Activated T-cell treated with anti-CD3 and anti-CD28 coated beads, Interleukin-2, amount 50 U/mL, for 4 hours (primary cell): ENCODE results near the gene NPAS1. TPM values are rescaled to one million over a fixed set of nuclear protein-coding genes. Genes with fewer than 3 reads are reported as not detected.
"Not testable (repeated sequence)": the region's sequence is repeated elsewhere in the genome, so short reads cannot be mapped to it uniquely, and the experiment has no call there.

Experiments used
- ATAC-seq, 2 donors: fragments of 200-7000 bp; cut with Tn5 transposase; one replicate each; pipeline ENCODE4 v1.10.0; 2021
- DNase-seq: peaks from one replicate; pipeline ENCODE4 v3.0.0-alpha.2; 2020
- H3K27me3 Mint-ChIP-seq: one replicate; pipeline ENCODE4 v1.8.0; 2021; ENCODE audit warnings: low read depth, mixed read lengths
- H3K36me3 Mint-ChIP-seq: one replicate; pipeline ENCODE4 v1.8.0; 2022; ENCODE audit warnings: mixed read lengths; ENCODE audit not compliant: insufficient read depth
- H3K4me1 Mint-ChIP-seq: one replicate; pipeline ENCODE4 v1.8.0; 2021; ENCODE audit warnings: low read depth, mixed read lengths
- H3K4me3 Mint-ChIP-seq: one replicate; pipeline ENCODE4 v1.8.0; 2021; ENCODE audit warnings: mild to moderate bottlenecking, moderate library complexity, mixed read lengths
- H3K9me3 Mint-ChIP-seq: one replicate; pipeline ENCODE4 v1.8.0; 2021; ENCODE audit warnings: mixed read lengths
- total RNA-seq, 3 donors: library from RNA; stranded (reverse); gene quantifications; one replicate each; pipeline ENCODE4 v1.2.1, GENCODE V29; 2021

NPAS1 gene
- total RNA-seq, 3 donors from 2014 or later: 0.14 TPM; not detected in 2

GRCh38 chr19:47037766-47038165 lies 18.1 kb downstream of the NPAS1 start:
- H3K36me3 Mint-ChIP-seq: no peaks in the 10 kb centered on the region
- H3K9me3 Mint-ChIP-seq: no peaks in the 10 kb centered on the region
- no peak for ATAC-seq
- no peak overlapping the region for H3K4me3 Mint-ChIP-seq
- peaks cover 18% of the 10 kb centered on the region for H3K4me1 Mint-ChIP-seq
- peaks cover 3% of the 10 kb centered on the region for H3K27me3 Mint-ChIP-seq
- DNase-seq: no peak

GRCh38 chr19:47039239-47039874 lies 19.7 kb downstream of the NPAS1 start:
- Mint-ChIP-seq H3K4me3 (no peak overlapping the region), H3K27me3 (no peaks in the 10 kb centered on the region), H3K36me3 (no peaks in the 10 kb centered on the region), H3K4me1 (peaks cover 17% of the 10 kb centered on the region), H3K9me3 (no peaks in the 10 kb centered on the region)
- no peak for DNase-seq
- no peak for ATAC-seq

GRCh38 chr19:47040869-47041268 lies 21.2 kb downstream of the NPAS1 start:
- ATAC-seq: no peak

GRCh38 chr19:47044946-47045866 lies 25.6 kb downstream of the NPAS1 start:
- H3K27me3 Mint-ChIP-seq: no peaks in the 10 kb centered on the region
- DNase-seq (no peak), ATAC-seq (no peak)
- H3K36me3 Mint-ChIP-seq: no peaks in the 10 kb centered on the region
- H3K9me3 Mint-ChIP-seq: no peaks in the 10 kb centered on the region
- H3K4me3 Mint-ChIP-seq: no peak overlapping the region
- peaks cover 13% of the 10 kb centered on the region for H3K4me1 Mint-ChIP-seq

More at GRCh38 chr19:47040869-47041268, 21.2 kb downstream of the NPAS1 start:
- no peaks in the 10 kb centered on the region for H3K9me3 Mint-ChIP-seq
- DNase-seq: no peak
- H3K4me3 Mint-ChIP-seq: no peak overlapping the region
- peaks cover 7% of the 10 kb centered on the region for H3K4me1 Mint-ChIP-seq
- H3K36me3 Mint-ChIP-seq: no peaks in the 10 kb centered on the region
- no peaks in the 10 kb centered on the region for H3K27me3 Mint-ChIP-seq

- DNase-seq: no peak
- Mint-ChIP-seq H3K9me3 (no peaks in the 10 kb centered on the region), H3K4me1 (peaks cover 13% of the 10 kb centered on the region), H3K36me3 (no peaks in the 10 kb centered on the region), H3K4me3 (no peak overlapping the region), H3K27me3 (no peaks in the 10 kb centered on the region)
- ATAC-seq: no peak
Measured at GRCh38 chr19:47045867-47046470, 26.3 kb downstream of the NPAS1 start.

GRCh38 chr19:47047272-47047762 lies 27.7 kb downstream of the NPAS1 start:
- no peak for DNase-seq
- Mint-ChIP-seq H3K4me1 (peaks cover 13% of the 10 kb centered on the region), H3K27me3 (no peaks in the 10 kb centered on the region), H3K4me3 (peak overlapping the region; percentile 97), H3K9me3 (no peaks in the 10 kb centered on the region), H3K36me3 (no peaks in the 10 kb centered on the region)
- no peak for ATAC-seq

GRCh38 chr19:47047763-47048405 lies 28.2 kb downstream of the NPAS1 start:
- peak overlapping the region; percentile 97 for H3K4me3 Mint-ChIP-seq
- H3K36me3 Mint-ChIP-seq: no peaks in the 10 kb centered on the region
- ATAC-seq (peak; percentile 52 to 58), DNase-seq (peak; percentile 39)
- H3K27me3 Mint-ChIP-seq: no peaks in the 10 kb centered on the region
- H3K9me3 Mint-ChIP-seq: no peaks in the 10 kb centered on the region
- H3K4me1 Mint-ChIP-seq: peaks cover 13% of the 10 kb centered on the region

GRCh38 chr19:47049307-47049700 lies 29.7 kb downstream of the NPAS1 start:
- H3K4me1 Mint-ChIP-seq: peaks cover 13% of the 10 kb centered on the region
- no peaks in the 10 kb centered on the region for H3K36me3 Mint-ChIP-seq
- no peaks in the 10 kb centered on the region for H3K9me3 Mint-ChIP-seq
- no peaks in the 10 kb centered on the region for H3K27me3 Mint-ChIP-seq
- DNase-seq (no peak), ATAC-seq (no peak)
- H3K4me3 Mint-ChIP-seq: peak overlapping the region; percentile 91

GRCh38 chr19:47050562-47050961 lies 30.9 kb downstream of the NPAS1 start:
- not testable (repeated sequence) for H3K36me3 Mint-ChIP-seq, H3K27me3 Mint-ChIP-seq, ATAC-seq, DNase-seq, H3K4me3 Mint-ChIP-seq, H3K9me3 Mint-ChIP-seq
- H3K4me1 Mint-ChIP-seq: peaks cover 13% of the 10 kb centered on the region

- no peaks in the 10 kb centered on the region for H3K4me1 Mint-ChIP-seq
- DNase-seq (no peak), ATAC-seq (no peak)
- H3K27me3 Mint-ChIP-seq: no peaks in the 10 kb centered on the region
- no peaks in the 10 kb centered on the region for H3K9me3 Mint-ChIP-seq
- no peaks in the 10 kb centered on the region for H3K36me3 Mint-ChIP-seq
- no peak overlapping the region for H3K4me3 Mint-ChIP-seq
Measured at GRCh38 chr19:47056411-47056810, 36.8 kb downstream of the NPAS1 start.

- no peak for ATAC-seq
- no peak for DNase-seq
- Mint-ChIP-seq H3K4me1 (no peaks in the 10 kb centered on the region), H3K36me3 (no peaks in the 10 kb centered on the region), H3K4me3 (no peak overlapping the region), H3K27me3 (no peaks in the 10 kb centered on the region), H3K9me3 (no peaks in the 10 kb centered on the region)
Measured at GRCh38 chr19:47057328-47057727, 37.7 kb downstream of the NPAS1 start.

- Mint-ChIP-seq H3K27me3 (no peaks in the 10 kb centered on the region), H3K4me1 (no peaks in the 10 kb centered on the region), H3K4me3 (no peak overlapping the region), H3K9me3 (no peaks in the 10 kb centered on the region), H3K36me3 (no peaks in the 10 kb centered on the region)
- ATAC-seq: no peak
- no peak for DNase-seq
Measured at GRCh38 chr19:47058621-47059022, 39.0 kb downstream of the NPAS1 start.

GRCh38 chr19:47063874-47064273 lies 44.2 kb downstream of the NPAS1 start:
- Mint-ChIP-seq H3K27me3 (no peaks in the 10 kb centered on the region), H3K36me3 (no peaks in the 10 kb centered on the region), H3K9me3 (no peaks in the 10 kb centered on the region), H3K4me1 (no peaks in the 10 kb centered on the region), H3K4me3 (no peak overlapping the region)
- no peak for ATAC-seq
- DNase-seq: no peak

GRCh38 chr19:47065242-47065641 lies 45.6 kb downstream of the NPAS1 start:
- no peak for ATAC-seq
- H3K36me3 Mint-ChIP-seq: peaks cover 2% of the 10 kb centered on the region
- no peak for DNase-seq
- no peaks in the 10 kb centered on the region for H3K4me1 Mint-ChIP-seq
- no peaks in the 10 kb centered on the region for H3K27me3 Mint-ChIP-seq
- no peak overlapping the region for H3K4me3 Mint-ChIP-seq
- no peaks in the 10 kb centered on the region for H3K9me3 Mint-ChIP-seq
